Measurements from ENCODE around the gene BCOR. TPM values are rescaled to one million over a fixed set of nuclear protein-coding genes. Genes with fewer than 3 reads are reported as not detected.

Gene BCOR
- 14.0 TPM for total RNA-seq
- long read RNA-seq, partial matches to known transcripts = 9 of 14 reads
- long read RNA-seq, other reads (novel, unspliced or antisense) = 5 of 14 reads

- ATAC-seq (ENCODE audit: poor library complexity) (peak; percentile 65), DNase-seq (peak; percentile 79)
- intact Hi-C loops (cut with DNase I) = loop anchor here (5.0 to 10.0 kb wide), 3 partner anchors 55 to 363 kb away; no protein-coding TSS in a partner anchor
These were observed at the start of gene BCOR for GRCh38 chrX:40097504-40098263. Gene BCOR, minus strand, starts transcription at chrX:40097958. Its CDS starts 20,029 bp downstream, at chrX:40077929.

DNA sequence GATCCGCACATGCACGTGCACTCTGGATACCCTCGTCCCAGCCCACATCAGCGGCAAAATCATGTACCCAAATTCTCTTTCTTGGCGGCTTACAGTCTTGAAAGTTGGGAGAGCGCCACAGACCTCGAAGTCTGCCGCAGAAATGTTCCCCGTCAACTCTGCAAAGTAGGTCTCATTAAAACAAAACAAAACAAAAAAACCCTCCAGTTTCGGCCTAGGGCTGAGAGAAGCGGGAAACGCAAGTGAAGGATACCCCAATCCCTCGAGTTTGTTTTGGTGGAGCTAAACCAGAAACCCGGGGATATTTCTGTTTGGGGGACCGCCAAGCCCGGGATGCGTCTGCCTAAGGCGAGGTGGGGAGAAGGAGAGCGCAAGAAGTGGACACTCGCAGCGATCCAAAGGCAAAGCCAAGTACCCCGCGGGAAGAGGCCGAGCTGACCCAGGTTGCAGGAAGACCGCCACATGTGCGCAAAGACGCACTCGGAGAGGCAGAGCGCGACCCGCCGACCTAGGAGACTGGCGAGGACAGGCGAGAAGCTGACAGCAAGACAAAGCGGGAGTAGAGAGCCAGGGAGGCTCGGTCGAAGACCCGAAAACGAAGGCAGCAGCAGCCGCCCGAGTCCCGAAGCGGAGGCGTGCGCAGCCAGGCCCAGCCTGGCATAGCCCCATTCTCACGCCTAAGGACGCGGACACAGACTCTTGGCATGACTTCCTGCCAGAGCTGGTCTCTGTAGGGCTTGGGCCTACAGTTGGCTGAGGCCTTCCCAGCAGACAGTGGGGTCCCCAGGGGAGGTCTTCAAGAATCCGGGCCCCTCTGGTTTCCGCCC is 49.6 kb upstream of the BCOR start:
- no peak for ATAC-seq (ENCODE audit: poor library complexity)
- DNase-seq = no peak
- intact Hi-C loops (cut with DNase I) = no loop called here

- intact Hi-C loops (cut with DNase I) = no loop called here
- peak; percentile 65 for DNase-seq
- peak; percentile 61 for ATAC-seq (ENCODE audit: poor library complexity)
These were observed 48.7 kb upstream of the BCOR start for GRCh38 chrX:40146262-40147125.

DNA sequence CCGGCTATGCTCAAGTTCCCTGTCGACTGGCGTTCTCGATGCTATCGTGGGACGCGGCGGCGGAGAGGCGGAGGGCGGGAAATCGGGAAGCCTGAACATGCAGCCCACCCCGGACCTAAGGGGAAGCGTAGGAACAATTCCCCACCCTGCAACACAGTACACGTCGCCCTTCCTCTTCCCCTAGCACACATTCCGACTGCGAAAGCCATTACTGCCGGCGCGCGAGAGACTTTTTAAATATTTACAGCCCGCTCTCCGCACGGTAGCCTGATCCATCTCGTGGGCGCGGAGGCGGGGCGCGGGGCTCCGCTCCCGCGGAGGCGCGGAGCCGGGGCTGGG is 48.1 kb upstream of the BCOR start:
- peak; percentile 27 for ATAC-seq (ENCODE audit: poor library complexity)
- intact Hi-C loops (cut with DNase I) = no loop called here
- DNase-seq = peak; percentile 42

DNA sequence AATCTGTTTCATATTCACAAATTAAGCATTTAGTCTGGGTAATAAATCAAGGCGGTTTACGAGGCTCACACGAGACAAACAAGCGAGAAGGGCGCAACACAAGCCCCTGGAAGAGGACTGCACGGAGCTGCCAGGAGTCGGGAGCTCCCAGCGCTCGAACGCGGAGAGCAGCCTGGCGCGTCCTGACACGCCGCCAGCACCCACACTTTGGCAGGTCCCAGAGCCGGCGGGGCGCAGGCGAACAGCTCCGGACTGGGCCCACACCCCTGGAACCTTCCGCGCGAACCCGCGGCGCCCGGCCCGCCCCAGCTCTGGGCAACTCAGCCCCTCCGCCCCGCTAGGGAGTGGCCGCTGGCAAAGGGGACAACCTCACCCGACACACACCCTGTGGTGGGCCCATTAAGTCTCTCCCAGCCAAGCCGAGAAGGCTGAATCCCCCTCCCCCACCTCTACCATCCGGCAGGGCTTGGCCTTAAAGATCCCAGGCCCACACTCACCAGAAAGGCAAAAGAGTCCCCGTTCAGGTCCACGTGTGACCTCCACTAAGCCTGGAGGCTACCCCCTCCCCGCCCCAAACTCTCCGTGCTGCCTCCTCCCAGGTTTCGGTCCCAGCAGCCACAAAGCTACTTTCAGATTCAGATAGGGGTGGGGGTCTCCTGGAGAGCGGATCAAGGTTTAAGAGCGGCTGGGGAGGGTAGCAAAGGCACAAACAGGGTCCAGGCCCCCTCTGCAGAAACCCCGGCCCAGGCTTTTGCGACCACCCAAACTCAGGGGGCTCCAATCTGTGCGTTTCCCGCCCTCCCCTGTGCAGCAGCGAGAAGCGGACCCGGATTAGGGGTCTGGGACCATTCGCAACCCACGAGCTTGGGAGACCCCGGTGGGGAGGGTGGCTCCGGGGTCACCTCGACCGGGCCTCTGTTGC is 47.5 kb upstream of the BCOR start:
- DNase-seq (peak; percentile 45), ATAC-seq (ENCODE audit: poor library complexity) (no peak)
- intact Hi-C loops (cut with DNase I) = no loop called here

DNA sequence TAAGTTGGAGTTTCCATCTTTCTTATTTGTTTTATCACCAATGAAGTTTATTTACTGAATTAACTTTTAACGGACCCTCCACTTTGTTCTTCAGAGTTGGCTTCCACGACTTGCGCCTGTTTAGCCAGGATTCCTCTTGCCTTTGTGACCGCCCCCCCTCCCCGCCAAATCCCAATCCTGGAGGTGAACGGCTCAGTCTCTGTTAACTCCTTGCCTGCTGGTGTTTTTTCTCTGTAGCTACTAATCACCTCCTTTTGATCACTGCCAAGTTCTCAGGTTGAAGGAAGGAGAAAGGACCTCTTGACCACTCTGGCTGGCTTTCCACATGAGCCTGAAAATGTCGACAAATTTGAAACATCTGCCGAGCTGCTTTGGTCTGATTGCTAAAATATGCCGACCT is 46.8 kb upstream of the BCOR start:
- ATAC-seq (ENCODE audit: poor library complexity) = no peak
- intact Hi-C loops (cut with DNase I) = no loop called here
- DNase-seq = no peak

- ATAC-seq (ENCODE audit: poor library complexity) (no peak), DNase-seq (no peak)
- intact Hi-C loops (cut with DNase I) = no loop called here
These were observed 46.2 kb upstream of the BCOR start for GRCh38 chrX:40143987-40144386.

- intact Hi-C loops (cut with DNase I) = no loop called here
- ATAC-seq (ENCODE audit: poor library complexity) (no peak), DNase-seq (no peak)
These were observed 45.2 kb upstream of the BCOR start for GRCh38 chrX:40143001-40143400.

DNA sequence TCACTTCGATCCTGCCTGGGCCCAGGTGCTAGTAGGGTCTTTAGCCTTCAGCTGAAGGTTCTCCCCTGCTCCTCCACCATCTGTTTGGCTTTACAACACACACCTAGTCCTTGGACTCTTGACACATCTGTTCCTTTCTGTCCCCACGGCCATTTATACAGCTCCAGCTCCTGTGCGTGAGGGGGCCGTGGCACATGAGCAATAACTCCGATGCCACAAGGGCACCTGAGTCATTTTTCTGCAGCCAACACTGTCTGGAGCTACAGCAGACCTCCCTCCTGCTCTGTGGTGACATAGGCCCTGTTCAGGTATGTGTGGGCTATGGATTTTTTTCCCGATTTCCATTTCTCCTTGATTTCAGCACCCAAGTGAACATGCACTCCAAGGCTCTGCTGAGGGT is 44.7 kb upstream of the BCOR start:
- DNase-seq = no peak
- ATAC-seq (ENCODE audit: poor library complexity) = no peak
- intact Hi-C loops (cut with DNase I) = no loop called here

GRCh38 chrX:40140706-40141499 is 43.1 kb upstream of the BCOR start:
- DNase-seq (peak; percentile 47), ATAC-seq (ENCODE audit: poor library complexity) (peak; percentile 72)
- intact Hi-C loops (cut with DNase I) = no loop called here

DNA sequence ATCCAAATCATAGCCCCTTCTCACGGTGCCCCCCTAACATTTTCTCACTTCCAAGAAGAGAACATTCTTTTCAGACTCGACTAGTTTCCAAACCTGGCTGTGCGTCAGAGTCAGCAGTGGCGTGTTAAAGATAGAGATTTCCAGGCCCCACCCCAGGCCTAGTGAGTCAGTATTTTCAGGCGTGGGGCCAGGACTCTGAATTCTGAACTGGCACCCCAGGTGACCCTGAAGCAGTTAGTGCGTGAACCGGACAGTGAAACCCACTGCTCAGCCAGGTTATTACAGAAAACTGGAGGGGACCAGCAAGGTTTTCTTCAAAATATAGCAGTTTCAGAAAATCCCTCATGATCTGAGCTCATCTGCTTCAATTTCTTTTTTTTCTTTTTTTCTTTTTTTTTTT is 35.0 kb upstream of the BCOR start:
- DNase-seq (peak; percentile 66), ATAC-seq (ENCODE audit: poor library complexity) (peak; percentile 93)
- intact Hi-C loops (cut with DNase I) = no loop called here

GRCh38 chrX:40131654-40132337 is 34.0 kb upstream of the BCOR start:
- ATAC-seq (ENCODE audit: poor library complexity) (peak; percentile 67), DNase-seq (no peak)
- intact Hi-C loops (cut with DNase I) = no loop called here

DNA sequence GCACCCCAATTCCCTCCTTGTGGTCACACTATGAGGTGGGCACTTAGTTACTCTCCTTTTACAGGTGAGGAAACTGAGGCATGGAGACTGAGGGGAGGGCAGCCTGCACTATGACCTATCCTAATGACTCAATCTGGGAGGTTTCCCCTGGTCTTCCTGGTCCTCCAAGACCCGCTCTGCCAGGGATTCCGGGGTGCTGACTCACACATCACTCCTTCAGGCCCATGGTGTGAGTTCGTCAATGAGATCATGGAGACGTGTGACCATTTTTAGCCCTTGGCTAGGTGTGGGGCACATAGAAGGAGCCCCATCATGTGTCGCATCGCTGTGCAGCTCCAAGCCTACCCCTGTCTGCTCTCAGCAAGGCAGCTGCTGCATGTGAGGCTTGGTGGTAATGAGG is 32.4 kb upstream of the BCOR start:
- DNase-seq (no peak), ATAC-seq (ENCODE audit: poor library complexity) (no peak)
- intact Hi-C loops (cut with DNase I) = no loop called here

DNA sequence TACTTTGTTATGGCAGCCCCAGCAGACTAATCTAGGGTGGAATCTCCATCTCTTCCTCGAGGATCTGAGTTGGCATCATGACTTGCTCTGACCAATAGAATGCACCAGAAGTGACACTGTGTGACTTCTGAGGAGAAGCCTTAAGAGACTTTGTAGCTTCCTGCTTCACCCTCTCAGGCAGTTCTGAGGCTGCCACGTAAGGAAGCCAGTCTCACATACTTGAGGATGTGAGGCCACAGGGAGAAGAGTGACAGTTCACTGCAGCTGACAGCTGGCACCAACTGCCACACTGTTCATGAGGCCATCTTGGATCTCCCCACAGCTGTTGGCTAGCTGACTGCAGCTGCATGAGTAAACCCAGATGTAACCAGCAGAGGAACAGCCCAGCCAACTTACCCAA is 29.3 kb upstream of the BCOR start:
- no peak for ATAC-seq (ENCODE audit: poor library complexity)
- DNase-seq = no peak
- intact Hi-C loops (cut with DNase I) = no loop called here

DNA sequence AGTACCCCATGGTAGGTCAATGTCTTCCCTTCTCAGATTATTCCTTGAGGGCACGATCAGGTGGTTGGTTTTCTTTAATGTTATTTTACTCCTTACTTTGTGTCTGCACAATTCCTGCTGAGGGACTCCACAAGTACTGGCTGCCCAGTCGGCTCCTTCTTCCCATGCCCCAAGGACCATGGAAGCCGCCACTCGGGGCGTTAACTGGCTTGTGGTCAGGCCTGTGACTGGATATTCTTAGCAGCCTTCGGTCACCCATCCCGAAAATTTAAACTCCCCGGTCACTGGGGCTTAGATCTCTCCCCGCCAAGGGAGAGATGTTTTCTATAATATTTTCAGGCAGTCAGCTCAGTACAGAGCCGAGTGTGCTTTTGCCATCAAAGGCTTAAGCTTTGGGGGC is 24.7 kb upstream of the BCOR start:
- no peak for ATAC-seq (ENCODE audit: poor library complexity)

DNA sequence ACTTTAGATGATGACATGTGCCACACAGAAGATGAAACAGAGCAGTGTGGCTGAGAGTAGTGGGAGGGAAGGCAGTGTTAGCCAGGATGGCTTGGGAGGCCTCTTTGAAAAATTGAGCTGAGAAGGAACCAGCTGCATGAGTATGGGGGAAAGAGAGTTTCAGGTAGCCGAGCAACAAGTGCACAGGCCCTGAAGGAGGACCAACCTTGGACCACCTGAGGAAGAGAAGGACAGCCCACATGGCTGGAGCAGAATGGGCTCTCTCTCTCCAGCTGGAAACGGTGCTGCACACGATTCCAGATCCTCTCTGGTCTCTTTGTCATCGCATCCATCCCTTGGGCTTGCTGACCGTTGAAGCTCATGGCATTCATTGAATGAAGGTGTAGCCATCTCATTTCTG is 23.9 kb upstream of the BCOR start:
- no peak for DNase-seq
- intact Hi-C loops (cut with DNase I) = no loop called here
- no peak for ATAC-seq (ENCODE audit: poor library complexity)

More for the DNA sequence above, 24.7 kb upstream of the BCOR start:
- intact Hi-C loops (cut with DNase I) = no loop called here
- no peak for DNase-seq

Measured in Right ventricle myocardium superior (tissue), 1 donor.